Medulla oblongata (tissue), 1 donor: ENCODE results near the gene EVI5.
A peak's percentile ranks its signal among the peaks of the same experiment; 100 is the strongest.
"Not testable (repeated sequence)": the region's sequence is repeated elsewhere in the genome, so short reads cannot be mapped to it uniquely, and the experiment has no call there.

Source experiments
- DNase-seq: peaks from one replicate; pipeline ENCODE4 v3.0.0-alpha.2; 2015; ENCODE audit errors: extremely low spot score

The EVI5 gene

GRCh38 chr1:92749024-92749634 is 35.8 kb downstream of the EVI5 start:
- DNase-seq = peak; percentile 83

- no peak for DNase-seq
Measured at GRCh38 chr1:92748138-92748537, 36.8 kb downstream of the EVI5 start.

- peak; percentile 20 for DNase-seq
Measured at GRCh38 chr1:92747735-92748134, 37.2 kb downstream of the EVI5 start.

- DNase-seq = not testable (repeated sequence)
Measured at GRCh38 chr1:92746255-92746654, 38.7 kb downstream of the EVI5 start.

- no peak for DNase-seq
Measured at GRCh38 chr1:92743221-92743620, 41.7 kb downstream of the EVI5 start.

GRCh38 chr1:92739669-92740524 is 45.0 kb downstream of the EVI5 start:
- no peak for DNase-seq

- DNase-seq = no peak
Measured at GRCh38 chr1:92736395-92736794, 48.5 kb downstream of the EVI5 start.

- DNase-seq = no peak
Measured at GRCh38 chr1:92730476-92730875, 54.4 kb downstream of the EVI5 start.

GRCh38 chr1:92728697-92729096 is 56.2 kb downstream of the EVI5 start:
- DNase-seq = no peak

- not testable (repeated sequence) for DNase-seq
Measured at GRCh38 chr1:92723713-92724112, 61.2 kb downstream of the EVI5 start.

GRCh38 chr1:92721886-92722285 is 63.0 kb downstream of the EVI5 start:
- no peak for DNase-seq

GRCh38 chr1:92721157-92721556 is 63.8 kb downstream of the EVI5 start:
- DNase-seq = not testable (repeated sequence)

- not testable (repeated sequence) for DNase-seq
Measured at GRCh38 chr1:92715476-92715951, 69.4 kb downstream of the EVI5 start.

- DNase-seq = no peak
Measured at GRCh38 chr1:92713939-92714338, 71.0 kb downstream of the EVI5 start.

- DNase-seq = no peak
Measured at GRCh38 chr1:92711473-92712165, 73.3 kb downstream of the EVI5 start.

- DNase-seq = no peak
Measured at GRCh38 chr1:92709738-92710137, 75.2 kb downstream of the EVI5 start.

GRCh38 chr1:92708368-92708950 is 76.4 kb downstream of the EVI5 start:
- DNase-seq = no peak

GRCh38 chr1:92707709-92708108 is 77.2 kb downstream of the EVI5 start:
- DNase-seq = no peak

GRCh38 chr1:92707292-92707691 is 77.6 kb downstream of the EVI5 start:
- DNase-seq = no peak

- no peak for DNase-seq
Measured at GRCh38 chr1:92705446-92705845, 79.5 kb downstream of the EVI5 start.

- DNase-seq = no peak
Measured at GRCh38 chr1:92701147-92701546, 83.8 kb downstream of the EVI5 start.

- DNase-seq = no peak
Measured at GRCh38 chr1:92698932-92699331, 86.0 kb downstream of the EVI5 start.
